Measurements from ENCODE around the gene ITCH. TPM values are rescaled to one million over a fixed set of nuclear protein-coding genes. Genes with fewer than 3 reads are reported as not detected.

The ITCH gene
- total and polyA plus RNA-seq, 2 of the 8 experiments (the other 6 are each of a cell fraction or from before 2014, with no cell fraction given) = 3.9 to 45.2 TPM

DNA sequence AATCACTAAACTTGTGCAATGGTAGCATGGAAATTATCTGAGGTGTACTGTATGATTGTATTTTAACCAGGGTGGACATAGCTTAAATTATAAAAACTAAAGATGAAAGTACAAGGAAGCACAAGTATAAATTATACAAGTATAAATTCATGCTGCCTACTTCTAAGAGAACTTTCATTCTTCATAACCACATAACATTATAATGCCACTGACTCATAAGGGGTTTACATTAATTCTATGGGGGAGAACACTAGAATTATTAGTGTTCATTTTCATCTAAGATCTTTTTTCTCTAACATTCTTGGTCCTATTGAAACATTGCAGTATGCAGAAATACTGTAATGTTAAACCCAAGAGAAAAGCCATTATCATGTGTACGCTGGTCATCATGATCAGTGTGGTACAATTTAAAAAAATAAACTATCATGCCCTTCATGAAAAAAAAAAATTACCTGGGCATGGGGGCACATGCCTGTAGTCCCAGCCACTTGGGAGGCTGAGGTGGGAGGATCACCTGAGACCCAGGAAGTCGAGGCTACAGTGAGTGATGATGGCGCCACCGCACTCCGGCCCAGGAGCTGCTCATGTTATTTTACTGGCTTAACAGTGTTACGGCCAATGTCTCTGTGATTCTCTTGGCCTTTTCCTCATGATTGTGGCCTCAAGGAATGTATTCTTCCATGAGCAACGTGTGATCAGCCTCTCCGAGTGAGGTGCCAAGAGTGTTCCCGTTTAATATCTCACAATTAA is 34.0 kb upstream of the ITCH start:
- TF ChIP-seq TAF1 (IDR thresholded peaks at IDR 0.05; ENCODE audit: low read depth, low read length) (no peak), EGR1 (IDR thresholded peaks at IDR 0.05; ENCODE audit: borderline replicate concordance, low read depth, low read length) (no peak), TBP (IDR thresholded peaks at IDR 0.05; ENCODE audit: low read depth, low read length) (no peak), MAFK (IDR thresholded peaks at IDR 0.05; ENCODE audit: low read depth, low read length) (no peak), BRCA1 (IDR thresholded peaks at IDR 0.05; ENCODE audit: low read depth, low read length) (no peak), JUN (IDR thresholded peaks at IDR 0.05; ENCODE audit: low read depth, low read length) (no peak), CREB1 (IDR thresholded peaks at IDR 0.05) (no peak), RNF2 (IDR thresholded peaks at IDR 0.05; ENCODE audit: borderline replicate concordance, low read depth, low read length, missing control alignments, poor library complexity, severe bottlenecking) (no peak), SUZ12 (IDR thresholded peaks at IDR 0.05; ENCODE audit: low read length) (no peak), SP4 (IDR thresholded peaks at IDR 0.05; ENCODE audit: low read length) (no peak), POLR2A (IDR thresholded peaks at IDR 0.05; ENCODE audit: control extremely low read depth in 1 of 2, low read depth in 2 of 2, low read length in 2 of 2) (no peak), HDAC2 (IDR thresholded peaks at IDR 0.05; ENCODE audit: borderline replicate concordance in 1 of 2, low read depth in 2 of 2, low read length in 2 of 2) (no peak)

More for the DNA sequence above, 34.0 kb upstream of the ITCH start:
- Histone ChIP-seq H4K20me1 (replicated peaks in 1 of 2; ENCODE audit: control insufficient read depth in 1 of 2, insufficient read depth in 2 of 2, low read length in 2 of 2) (no peaks in the 10 kb centered on the region), H3K79me2 (ENCODE audit: control insufficient read depth in 1 of 2, insufficient read depth in 2 of 2, low read length in 2 of 2) (no peaks in the 10 kb centered on the region), H3K4me2 (ENCODE audit: insufficient read depth in 1 of 2, low read depth in 2 of 2, low read length in 2 of 2) (no peak overlapping the region), H4K8ac (ENCODE audit: extremely low read depth, insufficient read depth, low read length) (no peak overlapping the region), H3K23me2 (ENCODE audit: low read depth, low read length) (no peaks in the 10 kb centered on the region; the same call in 1 of the 2 replicates), H2BK20ac (ENCODE audit: low read length) (no peak overlapping the region), H3K23ac (ENCODE audit: insufficient read length) (no peak overlapping the region), H2AK5ac (ENCODE audit: low read depth, low read length) (no peak overlapping the region), H3K36me3 (ENCODE audit: control insufficient read depth in 2 of 4, insufficient read depth in 4 of 4, low read length in 3 of 4) (no peaks in the 10 kb centered on the region), H3K27ac (ENCODE audit: low read depth, low read length) (no peak overlapping the region), H2AFZ (ENCODE audit: low read length) (no peak overlapping the region), H3K4me3 (ENCODE audit: extremely low read depth in 1 of 4, insufficient read depth in 2 of 4, low read depth in 3 of 4, low read length in 4 of 4) (no peak overlapping the region), H3K27me3 (replicated peaks in 1 of 4; ENCODE audit: control insufficient read depth in 3 of 4, extremely low read depth in 1 of 4, insufficient read depth in 3 of 4, low read length in 3 of 4) (no peaks in the 10 kb centered on the region), H4K91ac (replicated peaks; ENCODE audit: insufficient read length, low read length) (no peak overlapping the region), H2BK5ac (ENCODE audit: low read depth, low read length) (no peak overlapping the region), H3K79me1 (ENCODE audit: low read depth, low read length) (no peaks in the 10 kb centered on the region), H2BK120ac (replicated peaks; ENCODE audit: low read depth, low read length) (no peak overlapping the region), H3K9ac (replicated peaks in 1 of 4; ENCODE audit: extremely low read depth in 1 of 4, low read depth in 3 of 4, low read length in 3 of 4) (no peak overlapping the region), H3K9me3 (ENCODE audit: insufficient read depth in 2 of 2, low read depth in 1 of 2, low read length in 1 of 2) (no peaks in the 10 kb centered on the region), H3K56ac (replicated peaks; ENCODE audit: insufficient read length, low read depth, low read length) (no peak overlapping the region), H2BK15ac (ENCODE audit: low read length) (no peak overlapping the region), H3K4me1 (replicated peaks in 1 of 4; ENCODE audit: control insufficient read depth in 3 of 4, insufficient read depth in 4 of 4, low read length in 3 of 4) (peaks cover 0 to 10% (median 5%) of the 10 kb centered on the region in 4 experiments; a peak in 3 of 7 replicates), H3K4ac (replicated peaks; ENCODE audit: insufficient read length, low read depth, low read length) (no peak overlapping the region), H3K18ac (ENCODE audit: extremely low read depth, low read length) (no peak overlapping the region), H4K5ac (ENCODE audit: insufficient read length, low read depth, low read length) (no peak overlapping the region), H2BK12ac (ENCODE audit: low read depth, low read length) (no peak overlapping the region), H3K14ac (ENCODE audit: insufficient read length) (no peak overlapping the region)
- FAIRE-seq (no peak), DNase-seq (ENCODE audit: low read depth in 1 of 2, low spot score in 2 of 2) (no peak)
- ChIA-PET POLR2A (ENCODE audit: partially characterized antibody) (interaction anchor here (0.6 kb wide), 1 partner anchor 27 kb away, joined by 3 read pairs; no protein-coding TSS in a partner anchor), CTCF (ENCODE audit: partially characterized antibody) (interaction anchor here (0.6 to 1.2 kb wide), 3 partner anchors 10 to 220 kb away, joined by 3 to 5 read pairs (median 3); no protein-coding TSS in a partner anchor)
- 89% methylated on average over 9 of the region's 9 CpGs; no CpG with 5 or more reads in 1 of the 2 experiments for WGBS, 2 experiments (ENCODE audit: extremely low coverage in 1 of 2, insufficient coverage in 1 of 2, insufficient read length in 1 of 2, insufficient replicate concordance in 2 of 2, low coverage in 1 of 2, low lambda C conversion rate in 2 of 2, missing lambda C conversion rate in 1 of 2)
